ENCODE measurements around the gene CRISP1. TPM values are rescaled to one million over a fixed set of nuclear protein-coding genes. Genes with fewer than 3 reads are reported as not detected.

The CRISP1 gene
- total and polyA plus RNA-seq, 2 of the 13 experiments (the other 11 are each of a cell fraction or from before 2014, with no cell fraction given): not detected

DNA sequence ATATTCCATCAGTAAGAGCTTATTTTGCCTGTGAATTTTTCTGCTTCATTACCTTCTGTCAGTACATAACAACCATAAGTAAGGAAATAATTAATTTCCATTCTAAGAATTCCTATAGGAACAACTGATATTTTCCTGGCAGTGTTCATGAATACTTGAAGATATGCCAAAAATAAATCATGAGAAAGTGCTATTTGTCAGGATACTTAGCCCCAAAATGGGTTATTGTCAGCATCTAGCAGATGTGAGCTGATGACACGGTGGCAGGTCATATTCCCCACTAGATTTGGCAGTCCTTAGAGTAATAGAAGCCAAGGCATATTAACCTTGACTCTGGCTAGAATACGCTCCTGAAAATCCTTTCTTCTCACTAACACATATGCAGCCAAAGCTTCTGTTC, 43.2 kb upstream of the CRISP1 start (continued):
- TF ChIP-seq, protein P1, sequence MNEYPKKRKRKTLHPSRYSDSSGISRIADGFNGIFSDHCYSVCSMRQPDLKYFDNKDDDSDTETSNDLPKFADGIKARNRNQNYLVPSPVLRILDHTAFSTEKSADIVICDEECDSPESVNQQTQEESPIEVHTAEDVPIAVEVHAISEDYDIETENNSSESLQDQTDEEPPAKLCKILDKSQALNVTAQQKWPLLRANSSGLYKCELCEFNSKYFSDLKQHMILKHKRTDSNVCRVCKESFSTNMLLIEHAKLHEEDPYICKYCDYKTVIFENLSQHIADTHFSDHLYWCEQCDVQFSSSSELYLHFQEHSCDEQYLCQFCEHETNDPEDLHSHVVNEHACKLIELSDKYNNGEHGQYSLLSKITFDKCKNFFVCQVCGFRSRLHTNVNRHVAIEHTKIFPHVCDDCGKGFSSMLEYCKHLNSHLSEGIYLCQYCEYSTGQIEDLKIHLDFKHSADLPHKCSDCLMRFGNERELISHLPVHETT (CRISPR knock-in tag; conservative IDR thresholded peaks at IDR 0.05): no peak

DNA sequence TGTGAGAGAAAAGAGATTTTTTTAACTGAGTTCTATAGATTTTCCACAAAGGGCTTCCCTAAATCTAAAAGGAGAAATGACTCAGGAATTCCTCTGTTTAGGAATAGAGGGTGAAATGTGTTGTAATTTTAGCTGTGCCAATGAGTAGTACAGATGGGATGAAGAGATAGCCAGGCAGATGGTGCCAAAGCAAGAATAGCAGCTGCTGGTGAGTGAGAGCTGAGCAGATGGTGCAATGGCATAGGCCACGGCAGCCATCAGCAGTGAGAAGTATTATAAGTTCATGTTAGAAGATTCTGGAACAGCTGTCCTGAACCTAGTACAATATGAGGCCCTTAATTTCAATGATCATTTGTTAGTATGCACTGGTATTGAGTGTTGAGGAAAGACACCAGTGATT, 40.2 kb upstream of the CRISP1 start:
- no peaks in the 10 kb centered on the region for H3K79me2 ChIP-seq (ENCODE audit: insufficient read depth, low read length)
- H3K27me3 ChIP-seq (ENCODE audit: control insufficient read depth in 1 of 2, insufficient read depth in 2 of 2, low read length in 2 of 2): no peaks in the 10 kb centered on the region
- no peak overlapping the region for H3K9ac ChIP-seq (ENCODE audit: insufficient read depth, low read depth, low read length)
- H3K27ac ChIP-seq (ENCODE audit: extremely low read length, insufficient read depth, low read length): no peak overlapping the region
- H4K20me1 ChIP-seq (ENCODE audit: insufficient read depth, low read length): no peaks in the 10 kb centered on the region
- intact Hi-C loops (cut with micrococcal nuclease; ENCODE audit: unreplicated experiment): no loop called here
- TF ChIP-seq ZNF180 (CRISPR knock-in tag; IDR thresholded peaks at IDR 0.05; ENCODE audit: borderline replicate concordance, low read depth) (no peak), ZNF567 (CRISPR knock-in tag; IDR thresholded peaks at IDR 0.05; ENCODE audit: borderline replicate concordance) (no peak), RARA (CRISPR knock-in tag; IDR thresholded peaks at IDR 0.05) (no peak), CENPT (CRISPR knock-in tag; IDR thresholded peaks at IDR 0.05; ENCODE audit: low read depth) (no peak), SRY (CRISPR knock-in tag; IDR thresholded peaks at IDR 0.05) (no peak)
- FAIRE-seq (no peak), ATAC-seq (no peak), DNase-seq (ENCODE audit: low spot score) (no peak)
- H3K9me3 ChIP-seq (ENCODE audit: low read length): no peaks in the 10 kb centered on the region
- in situ Hi-C loops (cut with HindIII; ENCODE audit: extremely low pct_ligation_motif_present, low pct_unique_long_range_greater_than_20kb): no loop called here
- H3K4me1 ChIP-seq (ENCODE audit: insufficient read depth, low read length): no peaks in the 10 kb centered on the region
- no peak overlapping the region for H3K4me2 ChIP-seq (ENCODE audit: low read depth, low read length)
- no TSS peak for BruUV-seq (replicated peaks)
- no peak overlapping the region for H3K4me3 ChIP-seq (replicated peaks in 1 of 3; ENCODE audit: insufficient read depth in 1 of 3, low read depth in 2 of 3, low read length in 3 of 3)
- no peak overlapping the region for H2AFZ ChIP-seq (ENCODE audit: low read length)
- H3K36me3 ChIP-seq (replicated peaks in 1 of 2; ENCODE audit: control insufficient read depth in 1 of 2, insufficient read depth in 2 of 2, low read length in 2 of 2): no peaks in the 10 kb centered on the region
- WGBS (ENCODE audit: low lambda C conversion rate): 0% methylated on average over 1 of the region's 1 CpG
- CTCF ChIA-PET (ENCODE audit: low intra/inter-chr PET ratio, low total read pairs): no interaction called here
- POLR2A ChIA-PET: no interaction called here

DNA sequence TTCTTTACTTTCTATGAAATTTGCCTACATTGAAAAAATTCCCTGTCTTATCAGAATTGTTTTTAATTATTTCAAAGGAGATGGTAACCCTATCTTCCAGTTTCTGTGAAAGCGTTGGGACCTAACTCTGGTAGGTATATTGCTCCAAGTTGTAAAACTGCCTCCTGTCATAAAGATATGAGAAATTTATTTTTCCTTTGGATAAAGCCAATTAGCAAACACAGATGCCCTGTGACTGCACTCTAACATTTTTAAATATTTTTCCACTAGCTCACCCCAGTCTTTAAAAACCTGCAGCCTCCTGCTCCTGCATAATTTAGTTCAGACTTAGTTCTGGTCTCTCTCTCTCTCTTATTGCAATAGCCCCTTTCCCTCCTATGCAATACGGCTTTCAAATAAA, 39.0 kb upstream of the CRISP1 start:
- BruUV-seq (replicated peaks): no TSS peak
- H3K4me1 ChIP-seq (ENCODE audit: insufficient read depth, low read length): no peaks in the 10 kb centered on the region
- WGBS (ENCODE audit: low lambda C conversion rate): 2% methylated on average over 2 of the region's 2 CpGs

More for the DNA sequence above, 39.0 kb upstream of the CRISP1 start:
- Histone ChIP-seq H3K4me3 (replicated peaks in 1 of 3; ENCODE audit: insufficient read depth in 1 of 3, low read depth in 2 of 3, low read length in 3 of 3) (no peak overlapping the region), H3K9ac (ENCODE audit: insufficient read depth, low read depth, low read length) (no peak overlapping the region), H2AFZ (ENCODE audit: low read length) (no peak overlapping the region), H3K27me3 (ENCODE audit: control insufficient read depth in 1 of 2, insufficient read depth in 2 of 2, low read length in 2 of 2) (no peaks in the 10 kb centered on the region), H3K36me3 (replicated peaks in 1 of 2; ENCODE audit: control insufficient read depth in 1 of 2, insufficient read depth in 2 of 2, low read length in 2 of 2) (no peaks in the 10 kb centered on the region), H3K9me3 (ENCODE audit: low read length) (no peaks in the 10 kb centered on the region), H3K27ac (ENCODE audit: extremely low read length, insufficient read depth, low read length) (no peak overlapping the region), H3K79me2 (ENCODE audit: insufficient read depth, low read length) (no peaks in the 10 kb centered on the region), H4K20me1 (ENCODE audit: insufficient read depth, low read length) (no peaks in the 10 kb centered on the region), H3K4me2 (ENCODE audit: low read depth, low read length) (no peak overlapping the region)
- TF ChIP-seq NBN (conservative IDR thresholded peaks at IDR 0.05): no peak
- in situ Hi-C loops (cut with HindIII; ENCODE audit: extremely low pct_ligation_motif_present, low pct_unique_long_range_greater_than_20kb) (no loop called here), intact Hi-C loops (cut with micrococcal nuclease; ENCODE audit: unreplicated experiment) (no loop called here)
- FAIRE-seq: no peak
- ATAC-seq: no peak
- POLR2A ChIA-PET: no interaction called here
- no peak for DNase-seq (ENCODE audit: low spot score)
- CTCF ChIA-PET (ENCODE audit: low intra/inter-chr PET ratio, low total read pairs): no interaction called here

Measured in HepG2 (cell line).